GM13977 (cell line): ENCODE data around the gene C17orf58.

Experiments used
- DNase-seq: peaks from one replicate; pipeline ENCODE4 v3.0.0; 2012; ENCODE audit warnings: low spot score
- in situ Hi-C: fragments of 300-500 bp; cut with MboI; formaldehyde crosslinking; loops from one replicate; pipeline ENCODE4 v1.12.0; 2022; ENCODE audit warnings: low sequenced_read_pairs, low pct_unique_long_range_greater_than_20kb, mixed read lengths, inconsistent platforms; ENCODE audit not compliant: unreplicated experiment
- TF ChIP-seq, protein P1 (sequence below): IDR thresholded peaks from 2 replicates; pipeline ENCODE4 v1.5.1; 2012; ENCODE audit warnings: mild to moderate bottlenecking, control low read depth; ENCODE audit not compliant: insufficient read depth; ENCODE audit errors: extremely low read depth, missing control alignments

C17orf58 gene

GRCh38 chr17:67947325-67947813, 48.9 kb downstream of the C17orf58 start:
- no peak for DNase-seq
- TF ChIP-seq, protein P1, sequence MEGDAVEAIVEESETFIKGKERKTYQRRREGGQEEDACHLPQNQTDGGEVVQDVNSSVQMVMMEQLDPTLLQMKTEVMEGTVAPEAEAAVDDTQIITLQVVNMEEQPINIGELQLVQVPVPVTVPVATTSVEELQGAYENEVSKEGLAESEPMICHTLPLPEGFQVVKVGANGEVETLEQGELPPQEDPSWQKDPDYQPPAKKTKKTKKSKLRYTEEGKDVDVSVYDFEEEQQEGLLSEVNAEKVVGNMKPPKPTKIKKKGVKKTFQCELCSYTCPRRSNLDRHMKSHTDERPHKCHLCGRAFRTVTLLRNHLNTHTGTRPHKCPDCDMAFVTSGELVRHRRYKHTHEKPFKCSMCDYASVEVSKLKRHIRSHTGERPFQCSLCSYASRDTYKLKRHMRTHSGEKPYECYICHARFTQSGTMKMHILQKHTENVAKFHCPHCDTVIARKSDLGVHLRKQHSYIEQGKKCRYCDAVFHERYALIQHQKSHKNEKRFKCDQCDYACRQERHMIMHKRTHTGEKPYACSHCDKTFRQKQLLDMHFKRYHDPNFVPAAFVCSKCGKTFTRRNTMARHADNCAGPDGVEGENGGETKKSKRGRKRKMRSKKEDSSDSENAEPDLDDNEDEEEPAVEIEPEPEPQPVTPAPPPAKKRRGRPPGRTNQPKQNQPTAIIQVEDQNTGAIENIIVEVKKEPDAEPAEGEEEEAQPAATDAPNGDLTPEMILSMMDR = no peak
- in situ Hi-C loops = no loop called here

DNA sequence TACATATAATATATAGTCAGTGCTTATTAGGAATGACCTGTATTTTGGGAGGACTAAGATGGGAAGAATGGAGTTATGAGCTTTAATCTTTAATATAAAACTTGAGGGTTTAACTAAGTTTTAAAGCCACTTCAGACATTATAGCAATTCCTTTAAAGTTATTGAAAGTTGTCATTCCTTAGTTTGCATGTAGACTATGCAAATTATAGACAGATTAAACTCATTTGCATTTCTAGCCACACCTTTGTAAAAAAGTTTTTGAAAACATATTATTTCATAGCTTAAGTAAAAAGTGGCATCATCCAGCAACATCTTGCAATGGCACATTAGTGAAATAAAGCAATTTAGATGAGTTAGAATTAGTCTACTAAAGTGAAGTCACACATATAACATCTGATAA, 49.8 kb downstream of the C17orf58 start:
- in situ Hi-C loops = no loop called here
- TF ChIP-seq, protein P1 = no peak
- no peak for DNase-seq

DNA sequence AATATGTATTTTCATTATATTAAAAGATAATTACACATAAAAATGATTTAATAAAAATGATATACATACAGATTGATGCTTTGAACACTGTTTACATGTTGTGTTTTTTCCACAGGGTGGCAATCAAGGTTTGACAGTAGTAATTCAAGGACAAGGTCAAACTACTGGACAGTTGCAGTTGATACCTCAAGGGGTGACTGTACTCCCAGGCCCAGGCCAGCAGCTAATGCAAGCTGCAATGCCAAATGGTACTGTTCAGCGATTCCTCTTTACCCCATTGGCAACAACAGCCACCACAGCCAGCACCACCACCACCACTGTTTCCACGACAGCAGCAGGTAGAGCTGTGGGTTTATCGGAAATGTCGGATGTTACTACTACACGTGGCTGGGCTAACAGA, 52.2 kb downstream of the C17orf58 start:
- TF ChIP-seq, protein P1 = no peak
- no peak for DNase-seq
- in situ Hi-C loops = no loop called here

DNA sequence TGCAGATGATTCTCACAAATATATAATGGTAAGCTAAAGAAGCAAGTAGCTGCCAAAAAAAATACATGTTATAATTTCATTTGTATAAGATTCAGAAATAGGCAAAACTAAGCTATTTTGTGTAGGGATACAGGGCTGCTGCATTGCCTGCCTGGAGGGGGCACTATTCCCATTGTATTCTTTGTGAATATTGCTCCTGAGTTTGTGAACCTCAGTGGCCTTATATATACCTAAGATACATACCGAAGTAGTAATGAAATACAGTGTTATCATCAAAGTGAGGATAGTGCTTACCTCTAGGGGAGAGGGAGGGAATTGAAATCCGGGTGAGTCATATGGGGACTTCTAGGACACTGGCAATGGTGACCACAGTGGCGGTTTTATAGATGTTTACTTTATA, 53.5 kb downstream of the C17orf58 start:
- no peak for DNase-seq
- in situ Hi-C loops = no loop called here

More for the DNA sequence above, 53.5 kb downstream of the C17orf58 start:
- TF ChIP-seq, protein P1 = peak; percentile 30
